Stimulated activated naive B cell treated with anti-CD40 and anti-IgM and Interleukin-4, amounts not matched to agents 10 μg/mL and 1 μg/mL and 100 μg/mL, for 72 hours (primary cell): Measurements from ENCODE around the gene CFAP57.

Experiments
- ATAC-seq, 2 donors: fragments of 150-1000 bp; cut with Tn5 transposase; replicated peaks; 2 replicates each; pipeline ENCODE4 v1.10.0; 2021; ENCODE audit warnings: moderate library complexity in 1 of 2
- DNase-seq: peaks from one replicate; pipeline ENCODE4 v3.0.0; 2021
- H3K27ac Mint-ChIP-seq: one replicate; pipeline ENCODE4 v1.8.0; 2022; ENCODE audit warnings: mild to moderate bottlenecking, mixed read lengths
- H3K27me3 Mint-ChIP-seq, 2 donors: one replicate each; pipeline ENCODE4 v1.8.0; 2022; ENCODE audit warnings: mixed read lengths in 2 of 2
- H3K36me3 Mint-ChIP-seq, 2 donors: one replicate each; pipeline ENCODE4 v1.8.0; 2022; ENCODE audit warnings: mixed read lengths in 2 of 2, mild to moderate bottlenecking in 1 of 2
- H3K4me1 Mint-ChIP-seq, 2 donors: one replicate each; pipeline ENCODE4 v1.8.0; 2022; ENCODE audit warnings: mixed read lengths in 2 of 2, mild to moderate bottlenecking in 1 of 2
- H3K4me3 Mint-ChIP-seq, 2 donors: one replicate each; pipeline ENCODE4 v1.8.0; 2022; ENCODE audit warnings: mild to moderate bottlenecking in 2 of 2, mixed read lengths in 2 of 2, moderate library complexity in 1 of 2
- H3K9me3 Mint-ChIP-seq, 2 donors: one replicate each; pipeline ENCODE4 v1.8.0; 2022; ENCODE audit warnings: mixed read lengths in 2 of 2, mild to moderate bottlenecking in 1 of 2

CFAP57 gene

GRCh38 chr1:43222879-43223278 lies 50.7 kb downstream of the CFAP57 start:
- DNase-seq (no peak), ATAC-seq (no peak)
- H3K9me3 Mint-ChIP-seq, result no peaks in the 10 kb centered on the region
- no peaks in the 10 kb centered on the region for H3K27me3 Mint-ChIP-seq
- H3K36me3 Mint-ChIP-seq, result peaks cover 16 to 39% of the 10 kb centered on the region in 2 donors
- peak overlapping the region; percentile 53 for H3K27ac Mint-ChIP-seq
- peak overlapping the region in 1 of 2 donors; percentile 29 for H3K4me3 Mint-ChIP-seq
- H3K4me1 Mint-ChIP-seq, result peaks cover 32 to 59% of the 10 kb centered on the region in 2 donors

- Mint-ChIP-seq H3K27me3 (no peaks in the 10 kb centered on the region), H3K9me3 (no peaks in the 10 kb centered on the region), H3K4me1 (peaks cover 33 to 56% of the 10 kb centered on the region in 2 donors), H3K4me3 (no peak overlapping the region), H3K36me3 (peaks cover 11 to 36% of the 10 kb centered on the region in 2 donors), H3K27ac (peak overlapping the region; percentile 37)
- ATAC-seq (no peak), DNase-seq (no peak)
Observed at GRCh38 chr1:43225168-43225567, 53.0 kb downstream of the CFAP57 start.

GRCh38 chr1:43227143-43227764 lies 55.1 kb downstream of the CFAP57 start:
- Mint-ChIP-seq H3K9me3 (no peaks in the 10 kb centered on the region), H3K4me1 (peaks cover 19 to 41% of the 10 kb centered on the region in 2 donors), H3K27me3 (no peaks in the 10 kb centered on the region), H3K4me3 (peak overlapping the region in 1 of 2 donors; percentile 43), H3K36me3 (peaks cover 7 to 35% of the 10 kb centered on the region in 2 donors), H3K27ac (peak overlapping the region; percentile 56)
- DNase-seq (peak; percentile 70), ATAC-seq (peak; percentile 97)

- Mint-ChIP-seq H3K27me3 (peaks cover 5 to 6% of the 10 kb centered on the region in 2 donors), H3K4me3 (no peak overlapping the region), H3K27ac (no peak overlapping the region), H3K4me1 (peaks cover 14 to 32% of the 10 kb centered on the region in 2 donors), H3K9me3 (no peaks in the 10 kb centered on the region), H3K36me3 (peaks cover 3 to 24% of the 10 kb centered on the region in 2 donors)
- ATAC-seq, result no peak
- no peak for DNase-seq
Observed at GRCh38 chr1:43229826-43230780, 58.0 kb downstream of the CFAP57 start.

GRCh38 chr1:43232074-43232473 lies 59.9 kb downstream of the CFAP57 start:
- H3K4me3 Mint-ChIP-seq, result no peak overlapping the region
- DNase-seq, result no peak

GRCh38 chr1:43232482-43232881 lies 60.4 kb downstream of the CFAP57 start:
- no peak overlapping the region for H3K4me3 Mint-ChIP-seq
- no peak for DNase-seq
- H3K9me3 Mint-ChIP-seq, result no peaks in the 10 kb centered on the region
- H3K36me3 Mint-ChIP-seq, result peaks cover 3 to 21% of the 10 kb centered on the region in 2 donors
- H3K4me1 Mint-ChIP-seq, result peaks cover 6 to 17% of the 10 kb centered on the region in 2 donors
- ATAC-seq, result no peak
- H3K27me3 Mint-ChIP-seq, result peaks cover 6% of the 10 kb centered on the region in 2 donors
- H3K27ac Mint-ChIP-seq, result no peak overlapping the region

More at GRCh38 chr1:43232074-43232473, 59.9 kb downstream of the CFAP57 start:
- Mint-ChIP-seq H3K9me3 (no peaks in the 10 kb centered on the region), H3K36me3 (peaks cover 3 to 18% of the 10 kb centered on the region in 2 donors), H3K4me1 (peaks cover 7 to 17% of the 10 kb centered on the region in 2 donors), H3K27me3 (peaks cover 6% of the 10 kb centered on the region in 2 donors), H3K27ac (no peak overlapping the region)
- no peak for ATAC-seq

- Mint-ChIP-seq H3K36me3 (peaks cover 3 to 16% of the 10 kb centered on the region in 2 donors), H3K4me1 (peaks cover 12 to 21% of the 10 kb centered on the region in 2 donors), H3K27ac (no peak overlapping the region), H3K9me3 (no peaks in the 10 kb centered on the region), H3K4me3 (no peak overlapping the region), H3K27me3 (peaks cover 6% of the 10 kb centered on the region in 2 donors)
- ATAC-seq (no peak), DNase-seq (no peak)
Observed at GRCh38 chr1:43233631-43234030, 61.5 kb downstream of the CFAP57 start.

- Mint-ChIP-seq H3K27ac (no peak overlapping the region), H3K27me3 (peaks cover 6% of the 10 kb centered on the region in 2 donors), H3K9me3 (no peaks in the 10 kb centered on the region), H3K4me1 (peaks cover 17 to 28% of the 10 kb centered on the region in 2 donors), H3K36me3 (peaks cover 3 to 16% of the 10 kb centered on the region in 2 donors), H3K4me3 (no peak overlapping the region)
- DNase-seq, result no peak
- no peak for ATAC-seq
Observed at GRCh38 chr1:43234267-43234666, 62.1 kb downstream of the CFAP57 start.

- Mint-ChIP-seq H3K27me3 (peaks cover 6% of the 10 kb centered on the region in 2 donors), H3K4me1 (peaks cover 23 to 35% of the 10 kb centered on the region in 2 donors), H3K4me3 (no peak overlapping the region), H3K36me3 (peaks cover 3 to 16% of the 10 kb centered on the region in 2 donors), H3K9me3 (no peaks in the 10 kb centered on the region), H3K27ac (no peak overlapping the region)
- ATAC-seq (no peak), DNase-seq (no peak)
Observed at GRCh38 chr1:43235040-43235439, 62.9 kb downstream of the CFAP57 start.

- ATAC-seq (no peak), DNase-seq (no peak)
- peaks cover 0 to 3% of the 10 kb centered on the region in 2 donors for H3K9me3 Mint-ChIP-seq
- H3K27me3 Mint-ChIP-seq, result peaks cover 6% of the 10 kb centered on the region in 2 donors
- H3K36me3 Mint-ChIP-seq, result peaks cover 5 to 18% of the 10 kb centered on the region in 2 donors
- H3K4me1 Mint-ChIP-seq, result peaks cover 28 to 41% of the 10 kb centered on the region in 2 donors
- no peak overlapping the region for H3K4me3 Mint-ChIP-seq
- H3K27ac Mint-ChIP-seq, result no peak overlapping the region
Observed at GRCh38 chr1:43235451-43236121, 63.5 kb downstream of the CFAP57 start.

- H3K4me3 Mint-ChIP-seq, result no peak overlapping the region
- DNase-seq (no peak), ATAC-seq (no peak)
- peaks cover 6 to 17% of the 10 kb centered on the region in 2 donors for H3K36me3 Mint-ChIP-seq
- peaks cover 6% of the 10 kb centered on the region in 2 donors for H3K27me3 Mint-ChIP-seq
- H3K9me3 Mint-ChIP-seq, result peaks cover 0 to 3% of the 10 kb centered on the region in 2 donors
- peaks cover 29 to 39% of the 10 kb centered on the region in 2 donors for H3K4me1 Mint-ChIP-seq
- H3K27ac Mint-ChIP-seq, result no peak overlapping the region
Observed at GRCh38 chr1:43237121-43237520, 65.0 kb downstream of the CFAP57 start.

GRCh38 chr1:43238085-43238484 lies 66.0 kb downstream of the CFAP57 start:
- DNase-seq, result peak; percentile 40
- H3K27ac Mint-ChIP-seq, result peak overlapping the region; percentile 65
- peaks cover 30 to 37% of the 10 kb centered on the region in 2 donors for H3K4me1 Mint-ChIP-seq
- H3K27me3 Mint-ChIP-seq, result peaks cover 6% of the 10 kb centered on the region in 2 donors
- H3K36me3 Mint-ChIP-seq, result peaks cover 6 to 17% of the 10 kb centered on the region in 2 donors
- peak; percentile 51 to 61 for ATAC-seq
- peaks cover 0 to 3% of the 10 kb centered on the region in 2 donors for H3K9me3 Mint-ChIP-seq
- H3K4me3 Mint-ChIP-seq, result peak overlapping the region in 1 of 2 donors; percentile 1

- Mint-ChIP-seq H3K27me3 (peaks cover 6% of the 10 kb centered on the region in 2 donors), H3K4me1 (peaks cover 30 to 37% of the 10 kb centered on the region in 2 donors), H3K9me3 (peaks cover 0 to 3% of the 10 kb centered on the region in 2 donors), H3K27ac (peak overlapping the region; percentile 82), H3K36me3 (peaks cover 6 to 13% of the 10 kb centered on the region in 2 donors), H3K4me3 (no peak overlapping the region)
- peak; percentile 51 to 57 for ATAC-seq
- no peak for DNase-seq
Observed at GRCh38 chr1:43238991-43239469, 66.9 kb downstream of the CFAP57 start.

GRCh38 chr1:43239484-43239883 lies 67.4 kb downstream of the CFAP57 start:
- Mint-ChIP-seq H3K27ac (peak overlapping the region; percentile 82), H3K4me3 (peak overlapping the region; percentile 12 to 17), H3K36me3 (peaks cover 7 to 13% of the 10 kb centered on the region in 2 donors), H3K4me1 (peaks cover 30 to 37% of the 10 kb centered on the region in 2 donors), H3K9me3 (peaks cover 0 to 3% of the 10 kb centered on the region in 2 donors), H3K27me3 (peaks cover 6% of the 10 kb centered on the region in 2 donors)
- ATAC-seq, result peak; percentile 90
- no peak for DNase-seq
